Lung microvascular endothelial cell (primary cell): ENCODE measurements around the gene GNB3. TPM values are rescaled to one million over a fixed set of nuclear protein-coding genes. Genes with fewer than 3 reads are reported as not detected.

Experiments used
- DNase-seq, 2 donors: peaks; one replicate each; pipeline versions ENCODE4 v3.0.0 to v3.0.0-alpha.2; 2010; ENCODE audit warnings: low read depth in 2 of 2
- total RNA-seq: library from RNA; depleted of rRNA; stranded (reverse); fragments of >200 nt; gene quantifications from 2 replicates; pipeline ENCODE4 v1.2.1, GENCODE V29; 2014

GNB3 gene
- total RNA-seq, 1 donor from 2014 or later, result 0.40 TPM

GRCh38 chr12:6823182-6824084 lies 17.3 kb upstream of the GNB3 start:
- DNase-seq, result no peak

- no peak for DNase-seq
Measured at GRCh38 chr12:6824085-6824775, 16.5 kb upstream of the GNB3 start.

- DNase-seq, result peak in 1 of 2 donors; percentile 80
Measured at GRCh38 chr12:6824901-6825381, 15.8 kb upstream of the GNB3 start.

GRCh38 chr12:6825398-6826124 lies 15.2 kb upstream of the GNB3 start:
- peak; percentile 86 to 92 for DNase-seq

GRCh38 chr12:6826125-6826733 lies 14.5 kb upstream of the GNB3 start:
- no peak for DNase-seq

GRCh38 chr12:6826734-6827436 lies 13.8 kb upstream of the GNB3 start:
- no peak for DNase-seq

GRCh38 chr12:6827437-6827911 lies 13.3 kb upstream of the GNB3 start:
- peak; percentile 43 to 80 for DNase-seq

- peak; percentile 39 to 47 for DNase-seq
Measured at GRCh38 chr12:6827982-6828780, 12.5 kb upstream of the GNB3 start, which contains the start of gene P3H3. Gene P3H3 (plus strand): TSS chr12:6828407. CDS start chr12:6828441, 34 bp downstream.

GRCh38 chr12:6828781-6829535 lies 11.8 kb upstream of the GNB3 start:
- DNase-seq, result peak; percentile 58 to 66

GRCh38 chr12:6829536-6830220 lies 11.0 kb upstream of the GNB3 start:
- no peak for DNase-seq

- DNase-seq, result no peak
Measured at GRCh38 chr12:6830286-6830890, 10.3 kb upstream of the GNB3 start.

GRCh38 chr12:6830999-6831398 lies 9.7 kb upstream of the GNB3 start:
- no peak for DNase-seq

- no peak for DNase-seq
Measured at GRCh38 chr12:6831450-6831995, 9.2 kb upstream of the GNB3 start.

- DNase-seq, result peak in 1 of 2 donors; percentile 31
Measured at GRCh38 chr12:6832125-6832524, 8.6 kb upstream of the GNB3 start.

GRCh38 chr12:6833189-6833890 lies 7.4 kb upstream of the GNB3 start:
- no peak for DNase-seq

- DNase-seq, result no peak
Measured at GRCh38 chr12:6834254-6834653, 6.5 kb upstream of the GNB3 start.

- no peak for DNase-seq
Measured at GRCh38 chr12:6834873-6835272, 5.9 kb upstream of the GNB3 start.
